ENCODE measurements around the gene SPIRE1.

DNA sequence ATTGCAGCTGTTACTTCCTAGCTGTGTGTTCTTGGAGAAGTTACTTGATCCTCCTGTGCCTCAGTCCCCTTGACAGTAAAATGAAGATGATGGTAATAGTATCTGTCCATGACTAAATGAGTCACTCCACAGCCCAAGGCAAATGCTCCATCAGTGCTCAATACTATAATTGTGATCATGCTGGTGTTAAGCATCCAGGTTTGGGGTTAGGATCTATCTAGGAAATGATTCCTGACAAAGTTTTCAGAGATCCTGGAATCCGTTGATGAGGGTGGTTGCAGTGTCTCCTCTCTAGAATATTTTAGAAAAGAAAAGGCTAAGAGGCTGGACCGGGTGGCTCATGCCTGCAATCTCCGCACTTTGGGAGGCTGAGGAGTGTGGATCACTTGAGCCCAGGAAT is 252.8 kb downstream of the SPIRE1 start:
- TF ChIP-seq CTCF (IDR thresholded peaks at IDR 0.05; ENCODE audit: low read depth, low read length): no peak
- no peak for TF ChIP-seq POLR2A (IDR thresholded peaks at IDR 0.05; ENCODE audit: extremely low read depth, insufficient read length)

All from NB4 (cell line).